GM12872 (cell line): ENCODE measurements around the gene PGA3.

Experiments used
- TF ChIP-seq, protein P1 (sequence below): IDR thresholded peaks from 3 replicates; pipeline ENCODE4 v1.5.1; 2011; ENCODE audit warnings: low read depth, mild to moderate bottlenecking, low read length, moderate library complexity; ENCODE audit not compliant: insufficient read depth

The PGA3 gene

DNA sequence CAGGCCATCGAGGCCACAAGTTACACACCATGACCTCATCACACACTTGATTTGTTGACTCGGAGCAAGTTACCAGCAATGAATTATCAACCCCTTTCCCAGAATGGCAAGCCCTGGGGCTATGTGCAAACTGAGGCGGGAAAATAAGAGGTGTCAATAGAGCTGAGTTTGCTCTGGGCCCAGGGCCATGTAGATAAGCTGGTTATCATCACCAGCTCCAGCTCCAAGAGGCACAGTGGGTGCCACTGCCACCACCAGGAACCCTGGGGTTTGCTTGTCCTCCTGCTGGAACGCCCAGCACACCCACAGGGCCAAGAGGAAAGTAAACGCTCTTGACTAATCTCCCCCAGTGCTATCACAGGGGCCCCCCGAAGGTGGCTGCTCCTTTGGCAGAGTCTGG, 29.0 kb upstream of the PGA3 start:
- TF ChIP-seq, protein P1, sequence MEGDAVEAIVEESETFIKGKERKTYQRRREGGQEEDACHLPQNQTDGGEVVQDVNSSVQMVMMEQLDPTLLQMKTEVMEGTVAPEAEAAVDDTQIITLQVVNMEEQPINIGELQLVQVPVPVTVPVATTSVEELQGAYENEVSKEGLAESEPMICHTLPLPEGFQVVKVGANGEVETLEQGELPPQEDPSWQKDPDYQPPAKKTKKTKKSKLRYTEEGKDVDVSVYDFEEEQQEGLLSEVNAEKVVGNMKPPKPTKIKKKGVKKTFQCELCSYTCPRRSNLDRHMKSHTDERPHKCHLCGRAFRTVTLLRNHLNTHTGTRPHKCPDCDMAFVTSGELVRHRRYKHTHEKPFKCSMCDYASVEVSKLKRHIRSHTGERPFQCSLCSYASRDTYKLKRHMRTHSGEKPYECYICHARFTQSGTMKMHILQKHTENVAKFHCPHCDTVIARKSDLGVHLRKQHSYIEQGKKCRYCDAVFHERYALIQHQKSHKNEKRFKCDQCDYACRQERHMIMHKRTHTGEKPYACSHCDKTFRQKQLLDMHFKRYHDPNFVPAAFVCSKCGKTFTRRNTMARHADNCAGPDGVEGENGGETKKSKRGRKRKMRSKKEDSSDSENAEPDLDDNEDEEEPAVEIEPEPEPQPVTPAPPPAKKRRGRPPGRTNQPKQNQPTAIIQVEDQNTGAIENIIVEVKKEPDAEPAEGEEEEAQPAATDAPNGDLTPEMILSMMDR, result no peak

DNA sequence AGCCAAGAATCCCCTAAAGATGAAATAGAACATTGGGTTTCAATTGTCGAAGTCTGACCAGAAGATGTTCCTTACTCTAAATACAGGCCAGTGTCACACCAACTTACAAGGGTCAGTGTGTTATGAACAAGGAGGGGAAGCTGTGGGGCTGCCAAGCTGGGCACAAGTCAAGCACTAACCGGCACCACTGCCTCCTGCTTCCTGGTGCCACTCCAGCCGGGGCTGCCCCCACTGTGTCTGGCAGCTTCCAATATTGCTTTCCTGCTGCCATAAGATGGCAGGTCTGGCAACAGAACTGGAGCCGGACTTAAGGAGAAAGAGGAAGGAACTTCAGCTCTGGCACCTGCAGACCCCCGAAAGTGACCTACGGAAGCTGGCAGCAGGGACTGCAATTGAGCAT, 28.4 kb upstream of the PGA3 start:
- TF ChIP-seq, protein P1, result no peak

DNA sequence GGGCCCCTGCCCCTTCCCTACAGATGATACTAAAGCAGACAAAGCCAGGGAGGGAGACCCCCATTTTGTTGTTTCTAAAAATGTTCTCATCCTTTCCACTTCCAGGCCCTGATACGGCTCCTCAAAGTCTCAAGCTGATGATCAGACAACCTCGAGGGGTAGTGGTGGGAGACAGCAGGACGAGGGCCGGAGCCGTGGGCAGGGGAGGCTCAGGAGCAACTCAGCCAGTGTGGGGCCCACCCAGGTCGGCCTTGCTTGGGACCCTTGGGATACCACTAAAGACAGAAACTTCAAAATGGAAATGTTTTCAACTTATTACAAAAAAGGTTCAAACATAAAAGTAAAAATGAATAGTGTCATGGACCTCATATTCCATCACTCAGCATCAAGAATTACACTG, 26.9 kb upstream of the PGA3 start:
- TF ChIP-seq, protein P1, result no peak

DNA sequence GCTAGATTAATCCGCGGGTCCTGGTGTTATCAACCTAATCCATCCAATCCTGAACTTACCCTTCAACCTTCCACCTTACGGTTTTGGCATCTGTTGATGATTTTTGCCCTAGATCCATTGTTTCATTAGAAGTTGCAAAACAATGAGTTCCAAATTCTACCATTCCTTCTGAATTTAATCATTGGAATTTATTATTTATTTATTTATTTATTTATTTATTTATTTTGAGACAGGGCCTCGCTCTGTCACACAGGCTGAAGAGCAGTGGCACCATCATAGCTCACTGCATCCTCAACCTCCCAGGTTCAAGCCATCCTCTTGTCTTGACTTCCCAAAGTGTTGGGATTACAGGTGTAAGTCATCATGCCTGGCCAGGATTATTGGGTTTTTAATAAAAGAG, 21.8 kb upstream of the PGA3 start:
- TF ChIP-seq, protein P1, result no peak

DNA sequence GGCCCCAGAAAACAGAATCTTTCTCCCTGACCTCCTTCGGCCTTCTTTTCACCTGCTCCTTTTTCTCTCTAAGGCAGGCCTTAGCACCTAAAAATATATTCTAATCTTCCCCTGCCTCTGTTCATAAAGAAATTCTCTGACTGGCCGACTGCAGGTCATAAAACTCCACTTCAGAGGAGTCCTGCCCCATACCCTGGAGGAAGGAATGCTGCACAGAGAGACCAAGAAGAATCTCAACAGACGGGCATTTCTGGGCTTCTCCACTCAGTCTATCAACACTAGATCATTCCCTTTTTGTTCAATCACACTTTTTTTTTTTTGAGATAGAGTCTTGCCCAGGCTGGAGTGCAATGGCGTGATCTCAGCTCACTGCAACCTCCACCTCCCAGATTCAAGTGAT, 19.7 kb upstream of the PGA3 start:
- TF ChIP-seq, protein P1, result no peak

DNA sequence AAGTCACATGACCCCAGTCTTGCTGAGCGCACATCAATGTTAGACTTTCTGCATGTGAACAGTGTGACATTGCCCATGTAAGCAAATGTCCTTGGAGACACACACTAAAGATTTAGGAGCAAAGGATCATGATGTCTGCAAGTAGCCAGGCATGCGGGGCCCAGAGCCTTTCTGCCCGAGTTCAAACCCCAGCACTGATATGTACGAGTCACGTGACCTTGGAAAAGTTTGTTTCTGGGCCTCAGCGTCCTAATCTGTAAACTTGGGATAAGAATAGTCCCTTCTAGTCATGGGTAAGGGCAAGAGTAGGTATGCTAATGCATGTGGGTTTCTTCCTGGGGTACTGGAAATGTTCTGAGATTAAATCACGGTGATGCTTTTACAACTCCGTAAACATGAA, 16.8 kb upstream of the PGA3 start:
- TF ChIP-seq, protein P1, result no peak

DNA sequence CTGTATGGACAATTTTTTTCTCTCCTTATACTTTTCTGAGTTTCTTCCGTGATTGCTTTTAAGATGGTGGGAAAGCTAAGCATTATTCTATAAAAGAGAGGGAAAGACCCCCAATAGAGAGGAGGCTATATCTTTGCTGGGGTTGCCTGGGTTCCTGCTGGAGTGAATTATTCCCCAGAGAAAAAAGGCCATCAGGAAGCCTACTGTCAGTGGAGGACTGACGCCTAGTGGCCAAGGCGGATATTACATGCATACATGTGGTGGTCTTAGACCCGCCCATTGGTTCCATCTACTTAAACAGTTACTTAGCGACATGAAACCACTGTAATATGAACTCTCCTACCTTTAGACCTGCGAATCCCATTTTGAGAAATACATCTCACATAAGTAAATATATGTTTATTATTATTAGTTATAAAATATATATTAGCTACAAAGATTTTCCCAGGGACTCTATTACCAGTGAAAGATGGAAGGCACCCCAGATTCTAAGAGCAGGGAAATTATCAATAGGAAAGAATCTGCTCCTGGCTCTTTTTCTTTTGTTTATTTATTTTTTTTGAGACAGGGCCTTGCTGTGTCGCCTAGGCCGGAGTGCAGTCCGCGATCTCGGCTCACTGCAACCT, 15.7 kb upstream of the PGA3 start:
- TF ChIP-seq, protein P1, result peak; percentile 95

DNA sequence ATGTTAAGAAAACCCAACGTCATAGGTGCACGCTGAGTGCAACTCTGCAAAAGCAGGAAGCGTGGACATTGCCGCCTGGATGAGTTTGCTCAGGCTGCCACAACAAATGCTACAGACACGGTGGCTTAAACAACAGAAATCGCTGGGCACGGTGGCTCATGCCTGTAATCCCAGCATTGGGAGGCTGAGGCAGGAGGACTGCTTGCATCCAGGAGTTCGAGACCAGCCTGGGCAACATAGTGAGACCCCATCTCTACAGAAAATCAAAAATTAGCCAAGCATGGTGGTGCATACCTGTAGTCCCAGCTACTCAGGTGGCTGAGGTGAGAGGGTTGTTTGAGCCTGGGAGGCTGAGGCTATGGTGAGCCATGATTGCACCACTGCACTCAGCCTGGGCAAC, 13.4 kb upstream of the PGA3 start:
- TF ChIP-seq, protein P1, result no peak
